DMS114 treated with DMSO at 0.1 percent for 48 hours (cell line): ENCODE results near the gene B3GNT5.

ENCODE experiments used
- DNase-seq: peaks from one replicate; lab custom pipeline; 2025; ENCODE audit not compliant: unreplicated experiment; lab: John Stamatoyannopoulos, UW

The B3GNT5 gene

GRCh38 chr3:183317886-183318865 lies 65.1 kb downstream of the B3GNT5 start:
- DNase-seq = no peak

GRCh38 chr3:183318877-183319276 lies 65.8 kb downstream of the B3GNT5 start:
- DNase-seq = no peak

DNA sequence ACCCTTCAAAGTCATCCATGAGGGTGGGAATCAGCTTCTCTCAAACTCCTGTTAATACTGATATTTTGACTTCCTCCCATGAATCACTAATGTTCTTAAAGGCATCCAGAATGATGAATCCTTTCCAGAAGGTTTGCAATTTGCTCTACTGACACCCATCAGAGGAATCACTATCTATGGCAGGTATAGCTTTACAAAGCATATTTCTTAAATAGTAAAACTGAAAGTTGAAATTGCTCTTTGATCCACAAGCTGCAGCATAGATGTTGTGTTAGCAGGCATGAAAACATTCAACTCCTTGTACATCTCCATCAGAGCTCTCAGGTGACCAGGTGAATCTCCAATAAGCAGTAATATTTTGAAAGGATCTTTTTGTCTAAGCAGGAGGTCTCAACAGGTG lies 66.3 kb downstream of the B3GNT5 start:
- no peak for DNase-seq
